ENCODE data around the gene KDM6B.
A peak's percentile ranks its signal among the peaks of the same experiment; 100 is the strongest.

Gene KDM6B

GRCh38 chr17:7824021-7824924 is 9.7 kb upstream of the KDM6B start:
- no peak for DNase-seq

DNA sequence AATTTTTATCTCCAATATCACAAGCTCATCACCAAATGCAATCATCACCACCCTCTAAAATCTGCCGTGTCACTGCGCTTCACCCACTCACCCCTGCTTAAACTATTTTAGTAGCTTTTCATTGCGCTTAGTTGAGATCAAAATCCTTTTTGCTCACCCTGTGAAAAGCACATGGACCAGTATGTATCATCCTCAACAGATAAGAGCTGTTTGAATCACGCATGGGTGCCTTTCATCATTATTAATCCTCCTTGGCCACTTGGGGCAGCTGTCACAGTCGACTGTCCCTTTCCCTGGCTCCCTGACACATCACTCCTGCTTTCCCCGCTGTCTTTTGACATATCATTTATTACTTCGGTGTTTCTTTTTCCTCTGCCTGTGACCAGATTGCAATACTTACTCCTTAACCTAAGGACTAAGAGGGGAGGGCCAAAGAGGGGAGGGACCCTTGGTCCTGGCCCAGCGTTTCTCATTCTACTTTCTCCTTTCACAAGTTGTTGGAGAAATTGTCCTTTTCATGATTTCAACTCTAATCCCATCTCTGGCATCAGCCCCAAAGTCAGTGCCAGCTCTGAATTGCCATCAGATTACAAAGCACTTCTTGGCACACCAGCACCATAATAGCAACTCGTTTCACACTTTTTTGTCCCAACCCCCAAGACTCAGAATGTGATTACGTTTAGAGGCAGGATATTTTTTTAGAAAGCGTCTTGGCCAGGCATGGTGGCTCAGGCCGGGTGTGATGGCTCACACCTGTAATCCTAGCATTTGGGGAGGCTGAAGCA is 8.6 kb upstream of the KDM6B start:
- no peak for DNase-seq

GRCh38 chr17:7830616-7831015 is 3.4 kb upstream of the KDM6B start:
- DNase-seq: no peak

- DNase-seq: no peak
These were observed 2.8 kb upstream of the KDM6B start for GRCh38 chr17:7831233-7831632.

- no peak for DNase-seq
These were observed 1.6 kb upstream of the KDM6B start for GRCh38 chr17:7832431-7832830.

GRCh38 chr17:7833011-7833794 is 814 bp upstream of the KDM6B start:
- no peak for DNase-seq

- no peak for DNase-seq
These were observed 532 bp downstream of the KDM6B start for GRCh38 chr17:7834542-7834956.

DNA sequence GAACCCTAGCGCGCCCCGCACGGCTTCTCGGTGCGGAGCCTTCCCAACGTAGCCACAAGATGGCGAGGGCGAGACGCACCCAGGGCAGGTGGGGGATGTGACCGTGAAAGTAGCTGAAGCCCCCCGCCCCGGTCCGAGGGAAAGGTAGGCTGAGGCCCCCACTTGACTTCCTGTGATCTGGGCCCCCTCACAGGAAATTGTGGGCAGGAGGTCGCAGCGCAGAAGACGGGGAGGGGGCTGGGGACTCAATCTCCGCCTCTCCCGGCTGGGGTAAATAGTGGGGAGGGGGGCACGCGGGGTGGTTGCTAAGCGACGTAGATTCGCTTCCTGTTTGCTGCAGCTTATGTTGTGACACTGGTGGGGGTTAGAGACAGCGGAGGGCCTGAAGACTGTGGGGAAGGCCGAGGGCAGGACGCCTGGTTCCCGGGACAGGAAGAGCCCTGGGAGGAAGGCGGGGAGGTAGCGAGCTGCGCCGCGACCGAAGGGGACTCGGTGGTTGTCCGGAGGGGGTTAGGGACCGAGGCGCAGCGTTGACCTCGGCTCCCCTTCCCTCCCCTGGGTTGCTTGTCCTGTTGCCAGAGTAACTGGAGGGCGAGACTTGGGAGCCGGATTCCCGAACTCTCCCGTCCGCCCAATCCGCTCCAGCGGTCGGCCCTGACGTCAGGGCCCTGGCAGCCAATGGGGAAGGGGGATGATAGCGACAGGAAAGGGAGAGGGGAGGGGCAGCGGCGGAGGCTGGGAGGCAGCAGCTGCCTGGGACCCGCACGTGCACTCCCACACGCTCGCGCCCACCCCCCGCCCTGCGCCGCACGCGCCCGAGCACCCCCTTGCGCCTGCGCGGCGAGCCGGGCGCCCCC is 1.2 kb downstream of the KDM6B start:
- peak; percentile 94 for DNase-seq

DNA sequence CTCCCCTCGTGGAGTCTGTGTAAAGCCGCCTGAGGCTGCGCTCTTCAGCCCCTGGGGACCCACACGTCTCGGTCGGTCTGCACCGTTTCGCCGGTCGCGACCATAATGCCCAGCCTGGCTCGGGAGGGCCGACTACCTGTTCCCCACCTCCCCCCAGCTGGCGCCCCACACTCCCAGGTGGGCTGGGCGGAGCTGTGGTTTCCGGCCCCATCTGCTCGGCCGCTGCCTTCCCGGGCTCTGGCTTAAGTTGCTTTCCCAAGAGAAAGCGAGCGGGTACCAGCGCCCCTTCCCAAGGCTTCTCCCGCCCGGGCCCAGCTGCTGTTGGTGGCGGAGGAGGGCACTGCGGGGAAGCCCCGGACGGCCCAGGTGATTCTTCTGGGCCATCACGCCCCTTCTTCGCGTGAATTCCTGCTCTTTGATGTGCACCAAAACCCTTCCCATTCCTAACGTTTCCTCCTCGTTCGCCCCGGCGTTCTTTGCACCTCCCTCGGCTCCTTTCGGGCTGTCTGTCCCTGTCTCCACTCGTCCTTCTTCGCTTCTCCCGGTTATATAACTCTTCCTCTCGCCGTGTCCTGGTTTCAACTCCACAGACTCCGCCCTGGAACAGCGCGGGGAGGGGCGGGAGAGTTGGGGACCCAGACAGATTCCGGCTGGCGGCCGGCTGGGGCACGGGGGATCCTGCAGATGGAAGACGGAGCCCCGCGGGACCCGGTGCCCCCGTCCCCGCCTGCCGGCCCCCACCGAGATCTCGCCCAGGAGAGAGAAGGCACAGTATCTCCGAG is 2.0 kb downstream of the KDM6B start:
- peak; percentile 56 for DNase-seq

DNA sequence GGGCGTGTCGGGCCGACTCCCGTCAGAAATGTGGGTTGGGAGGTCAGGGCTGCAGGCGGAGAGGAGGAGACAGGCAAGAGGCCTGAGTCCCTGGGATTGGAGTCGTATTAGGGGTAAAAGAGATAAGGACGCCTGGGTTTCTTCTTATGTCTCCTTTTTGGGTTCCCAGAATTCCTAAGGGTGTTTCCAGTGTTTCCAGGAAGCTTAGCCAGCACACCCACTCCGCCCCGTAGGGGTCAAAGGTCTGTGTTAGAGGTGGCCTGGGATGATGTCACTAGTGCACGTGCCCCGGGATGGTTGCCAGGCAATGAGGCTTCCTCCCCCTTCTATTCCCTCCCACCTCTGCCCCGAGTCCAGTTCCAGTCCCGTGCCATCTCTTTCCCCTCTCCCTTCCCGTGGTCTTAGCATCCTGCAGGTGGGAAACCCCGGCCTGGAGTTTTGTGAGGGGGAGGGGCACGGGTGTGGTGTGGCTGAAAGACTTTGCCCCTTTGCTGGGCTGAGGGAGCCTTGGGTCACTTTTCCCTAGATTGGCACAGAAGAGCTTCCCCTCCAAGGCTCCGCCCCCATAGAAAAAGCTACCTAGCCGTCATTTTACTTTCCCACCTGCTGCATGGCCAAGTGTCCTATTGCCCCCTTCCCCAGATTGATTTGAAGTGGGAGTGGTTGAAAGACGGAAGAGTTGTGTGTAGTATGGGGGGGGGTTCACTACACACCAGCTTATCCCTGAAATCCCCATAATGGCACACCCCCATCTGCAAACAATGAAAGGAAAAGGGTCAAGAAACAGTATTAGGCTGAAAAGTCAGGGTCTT is 2.8 kb downstream of the KDM6B start:
- peak; percentile 93 for DNase-seq

DNA sequence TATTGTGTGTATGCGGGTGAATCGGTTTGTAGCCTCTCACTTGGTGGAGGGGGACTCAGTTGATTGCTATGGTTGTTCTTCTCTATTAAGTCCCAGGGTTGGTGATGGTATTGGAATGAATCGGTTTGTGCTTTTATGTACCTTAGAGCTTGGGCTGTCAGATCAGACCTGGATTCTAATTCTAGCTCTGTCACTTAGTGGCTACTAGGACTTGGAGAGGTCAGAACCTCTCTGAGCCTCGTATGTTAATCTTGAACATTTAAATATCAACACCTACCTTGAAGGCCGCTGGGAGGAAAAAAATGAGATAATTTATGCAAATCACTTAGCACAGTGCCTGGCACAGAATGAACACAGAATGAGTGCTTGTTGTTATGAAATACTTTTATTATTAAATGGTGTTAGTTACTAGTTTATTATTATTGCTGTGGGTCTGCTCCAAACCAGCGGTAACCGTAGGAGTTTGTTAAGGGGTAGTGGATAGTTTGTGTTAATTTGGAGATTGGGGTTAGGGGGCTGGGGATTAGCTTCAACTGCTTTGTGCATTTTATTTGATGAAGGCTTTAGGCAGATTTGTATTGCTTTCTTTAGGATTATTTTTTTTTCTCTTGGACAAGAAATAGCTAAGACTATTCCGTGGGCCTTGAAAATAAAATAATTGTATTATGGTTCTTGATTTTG is 3.5 kb downstream of the KDM6B start:
- no peak for DNase-seq

- DNase-seq: peak; percentile 19
These were observed 4.4 kb downstream of the KDM6B start for GRCh38 chr17:7838090-7839075.

GRCh38 chr17:7839190-7839875 is 5.3 kb downstream of the KDM6B start:
- DNase-seq: no peak

- no peak for DNase-seq
These were observed 5.9 kb downstream of the KDM6B start for GRCh38 chr17:7839876-7840261.

GRCh38 chr17:7840441-7840840 is 6.4 kb downstream of the KDM6B start:
- DNase-seq: no peak

GRCh38 chr17:7840875-7841274 is 6.9 kb downstream of the KDM6B start:
- no peak for DNase-seq

- DNase-seq: peak; percentile 42
These were observed 7.4 kb downstream of the KDM6B start for GRCh38 chr17:7841396-7841914.

GRCh38 chr17:7841915-7842379 is 7.9 kb downstream of the KDM6B start:
- peak; percentile 86 for DNase-seq
